H9 (cell line): ENCODE measurements around the gene ANKRD16. TPM values are rescaled to one million over a fixed set of nuclear protein-coding genes. Genes with fewer than 3 reads are reported as not detected.

Experiments
- DNase-seq: peaks from one replicate; pipeline ENCODE4 v3.0.0-alpha.2; 2017
- H2AFZ ChIP-seq: one replicate; pipeline ENCODE4 v1.6.1; 2013; ENCODE audit warnings: mild to moderate bottlenecking, low read length, control low read depth, moderate library complexity
- H2AK5ac ChIP-seq: 2 replicates; pipeline ENCODE4 v1.6.1; 2013; ENCODE audit warnings: low read length, control low read depth, mixed read lengths; ENCODE audit not compliant: insufficient read length
- H2BK120ac ChIP-seq: one replicate; pipeline ENCODE4 v1.6.1; 2013; ENCODE audit warnings: low read depth, mild to moderate bottlenecking, low read length, control low read depth, inconsistent platforms; ENCODE audit not compliant: poor library complexity, severe bottlenecking
- H2BK12ac ChIP-seq: 2 replicates; pipeline ENCODE4 v1.6.1; 2013; ENCODE audit warnings: low read length, control low read depth, mixed read lengths, low read depth; ENCODE audit not compliant: insufficient read length
- H2BK15ac ChIP-seq: 2 replicates; pipeline ENCODE4 v1.6.1; 2013; ENCODE audit warnings: low read depth, low read length, control low read depth
- H2BK20ac ChIP-seq: one replicate; pipeline ENCODE4 v1.6.1; 2013; ENCODE audit warnings: low read depth, mild to moderate bottlenecking, low read length, control low read depth, inconsistent platforms; ENCODE audit not compliant: poor library complexity, severe bottlenecking
- H2BK5ac ChIP-seq: 2 replicates; pipeline ENCODE4 v1.6.1; 2013; ENCODE audit warnings: low read length, control low read depth, mixed read lengths; ENCODE audit not compliant: insufficient read length
- H3K14ac ChIP-seq: 2 replicates; pipeline ENCODE4 v1.6.1; 2013; ENCODE audit warnings: low read length, control low read depth; ENCODE audit not compliant: insufficient read depth
- H3K18ac ChIP-seq: 2 replicates; pipeline ENCODE4 v1.6.1; 2013; ENCODE audit warnings: low read depth, mild to moderate bottlenecking, mixed read lengths, low read length, control low read depth; ENCODE audit not compliant: insufficient read length
- H3K23ac ChIP-seq: 2 replicates; pipeline ENCODE4 v1.6.1; 2013; ENCODE audit warnings: low read length, control low read depth, mixed read lengths, low read depth; ENCODE audit not compliant: insufficient read length
- H3K23me2 ChIP-seq: 2 replicates; pipeline ENCODE4 v1.6.1; 2013; ENCODE audit warnings: low read depth, mild to moderate bottlenecking, mixed read lengths, low read length, control low read depth; ENCODE audit not compliant: insufficient read length, poor library complexity, severe bottlenecking
- H3K27ac ChIP-seq: 2 replicates; pipeline ENCODE4 v1.5.1; 2013; ENCODE audit warnings: low read length, control low read depth, mixed read lengths, low read depth; ENCODE audit not compliant: insufficient read length
- H3K27me3 ChIP-seq: 2 replicates; pipeline ENCODE4 v1.6.1; 2013; ENCODE audit warnings: low read length, control low read depth, inconsistent platforms; ENCODE audit not compliant: insufficient read depth
- H3K4ac ChIP-seq: 2 replicates; pipeline ENCODE4 v1.6.1; 2013; ENCODE audit warnings: low read depth, mild to moderate bottlenecking, control low read depth, inconsistent platforms, low read length, moderate library complexity
- H3K4me1 ChIP-seq: 2 replicates; pipeline ENCODE4 v1.6.1; 2013; ENCODE audit warnings: low read length, control low read depth, inconsistent platforms; ENCODE audit not compliant: insufficient read depth
- H3K4me2 ChIP-seq: 2 replicates; pipeline ENCODE4 v1.6.1; 2013; ENCODE audit warnings: low read length, control low read depth, mixed read lengths; ENCODE audit not compliant: insufficient read length, insufficient read depth
- H3K56ac ChIP-seq: 2 replicates; pipeline ENCODE4 v1.6.1; 2013; ENCODE audit warnings: low read depth, mild to moderate bottlenecking, mixed read lengths, low read length, control low read depth; ENCODE audit not compliant: insufficient read length
- H3K79me1 ChIP-seq: 2 replicates; pipeline ENCODE4 v1.6.1; 2013; ENCODE audit warnings: low read depth, mild to moderate bottlenecking, moderate library complexity, low read length, control low read depth, inconsistent platforms; ENCODE audit not compliant: insufficient read depth, poor library complexity, severe bottlenecking
- H3K79me2 ChIP-seq: 2 replicates; pipeline ENCODE4 v1.6.1; 2013; ENCODE audit warnings: low read length, control low read depth, inconsistent platforms; ENCODE audit not compliant: insufficient read depth
- H3K9ac ChIP-seq: 2 replicates; pipeline ENCODE4 v1.6.1; 2013; ENCODE audit warnings: low read length, control low read depth, mixed read lengths; ENCODE audit not compliant: insufficient read length; ENCODE audit errors: extremely low read depth
- H3K9me3 ChIP-seq: one replicate; pipeline ENCODE4 v1.6.1; 2013; ENCODE audit warnings: low read depth, low read length, inconsistent platforms; ENCODE audit not compliant: control insufficient read depth
- H3T11ph ChIP-seq: one replicate; pipeline ENCODE4 v1.6.1; 2013; ENCODE audit warnings: mild to moderate bottlenecking, low read length, control low read depth, inconsistent platforms
- H4K20me1 ChIP-seq: one replicate; pipeline ENCODE4 v1.6.1; 2013; ENCODE audit not compliant: control insufficient read depth, insufficient read length, insufficient read depth
- H4K5ac ChIP-seq: 2 replicates; pipeline ENCODE4 v1.6.1; 2013; ENCODE audit warnings: low read depth, mild to moderate bottlenecking, mixed read lengths, low read length, control low read depth; ENCODE audit not compliant: insufficient read length
- H4K8ac ChIP-seq: replicated peaks from 2 replicates; pipeline ENCODE4 v1.6.1; 2013; ENCODE audit warnings: low read length, control low read depth, mixed read lengths, low read depth; ENCODE audit not compliant: insufficient read length
- H4K91ac ChIP-seq: 2 replicates; pipeline ENCODE4 v1.6.1; 2013; ENCODE audit warnings: low read depth, mild to moderate bottlenecking, moderate library complexity, mixed read lengths, low read length, control low read depth; ENCODE audit not compliant: insufficient read length
- H3K27ac Mint-ChIP-seq, 3 experiments: 2 replicates in 2 of 3; 3 replicates in 1 of 3; pipeline ENCODE4 v1.8.0; 2020 to 2021; ENCODE audit warnings: mixed read lengths in 3 of 3, mild to moderate bottlenecking in 1 of 3, moderate library complexity in 1 of 3
- H3K27me3 Mint-ChIP-seq: 2 replicates; pipeline ENCODE4 v1.8.0; 2021; ENCODE audit warnings: low read depth, mild to moderate bottlenecking, moderate library complexity, mixed read lengths
- H3K36me3 Mint-ChIP-seq, 3 experiments: 2 replicates in 2 of 3; 3 replicates in 1 of 3; pipeline ENCODE4 v1.8.0; 2020 to 2021; ENCODE audit warnings: low read depth in 3 of 3, mixed read lengths in 3 of 3; ENCODE audit not compliant: insufficient read depth in 1 of 3
- H3K4me1 Mint-ChIP-seq, 2 experiments: 2 replicates each; pipeline ENCODE4 v1.8.0; 2020; ENCODE audit warnings: mixed read lengths in 2 of 2
- H3K4me3 Mint-ChIP-seq, 2 experiments: 2 replicates in 1 of 2; 3 replicates in 1 of 2; pipeline ENCODE4 v1.8.0; 2020 to 2021; ENCODE audit warnings: mild to moderate bottlenecking in 2 of 2, mixed read lengths in 2 of 2, moderate library complexity in 1 of 2
- H3K9me3 Mint-ChIP-seq, 2 experiments: 2 replicates in 1 of 2; 3 replicates in 1 of 2; pipeline ENCODE4 v1.8.0; 2020; ENCODE audit warnings: mild to moderate bottlenecking in 2 of 2, mixed read lengths in 2 of 2, moderate library complexity in 1 of 2
- CTCF ChIP-seq: fragments of 200-600 bp; sonication (generic); conservative IDR thresholded peaks from 3 replicates; pipeline ENCODE4 v1.8.0; 2021; ENCODE audit warnings: antibody characterized with exemption, mild to moderate bottlenecking
- WGBS: extraction: QIAGEN DNeasy Blood & Tissue Kit; methylation state at CpG from one replicate; pipeline ENCODE4 v1.1.7; 2013; ENCODE audit warnings: missing lambda C conversion rate, low lambda C conversion rate, mixed read lengths; ENCODE audit not compliant: insufficient read length; ENCODE audit errors: extremely low coverage; 5-methylcytosine and 5-hydroxymethylcytosine counted together
- total RNA-seq: library from RNA; stranded (reverse); gene quantifications from 2 replicates; pipeline ENCODE4 v1.2.1, GENCODE V29; 2021

The ANKRD16 gene
- total RNA-seq, 1 experiment from 2014 or later, result 11.4 TPM

- Histone ChIP-seq H2BK12ac (no peak overlapping the region), H3K9ac (no peak overlapping the region), H3K23me2 (no peaks in the 10 kb centered on the region), H3T11ph (no peak overlapping the region), H3K4ac (no peak overlapping the region), H2AK5ac (no peak overlapping the region), H2BK5ac (no peak overlapping the region), H4K8ac (no peak overlapping the region), H3K18ac (no peak overlapping the region), H2AFZ (no peak overlapping the region), H3K27me3 (no peaks in the 10 kb centered on the region), H3K14ac (no peak overlapping the region), H4K91ac (no peak overlapping the region), H2BK15ac (no peak overlapping the region), H3K4me1 (no peaks in the 10 kb centered on the region), H2BK120ac (no peak overlapping the region), H3K79me1 (no peaks in the 10 kb centered on the region), H3K4me2 (no peak overlapping the region), H2BK20ac (no peak overlapping the region), H4K20me1 (no peaks in the 10 kb centered on the region), H3K9me3 (no peaks in the 10 kb centered on the region), H4K5ac (no peak overlapping the region), H3K56ac (no peak overlapping the region), H3K23ac (no peak overlapping the region), H3K27ac (no peak overlapping the region), H3K79me2 (no peaks in the 10 kb centered on the region)
- Mint-ChIP-seq H3K27me3 (no peaks in the 10 kb centered on the region), H3K4me3 (no peak overlapping the region), H3K4me1 (no peaks in the 10 kb centered on the region), H3K9me3 (no peaks in the 10 kb centered on the region), H3K27ac (no peak overlapping the region), H3K36me3 (peaks cover 61 to 91% (median 86%) of the 10 kb centered on the region in 3 experiments)
- TF ChIP-seq CTCF, result no peak
- no peak for DNase-seq
- no CpG with 5 or more reads among the region's 4 CpGs for WGBS
Observed at GRCh38 chr10:5913736-5914135, 24.0 kb upstream of the ANKRD16 start.
